MM.1S (cell line): ENCODE data around the gene PCYT1B.
"Not testable (repeated sequence)": the region's sequence is repeated elsewhere in the genome, so short reads cannot be mapped to it uniquely, and the experiment has no call there.

Experiments used
- DNase-seq: peaks from one replicate; pipeline ENCODE4 v3.0.0-alpha.2; 2015
- H2AFZ ChIP-seq: fragments of 300-600 bp; sonication (generic); 2 replicates; pipeline ENCODE4 v1.6.0; 2016; ENCODE audit warnings: antibody characterized with exemption, low read length
- H3F3A ChIP-seq: fragments of 300-600 bp; sonication (generic); 2 replicates; pipeline ENCODE4 v1.6.1; 2016; ENCODE audit warnings: mild to moderate bottlenecking, antibody characterized with exemption, low read length, moderate library complexity, mixed read lengths; ENCODE audit not compliant: insufficient read depth
- H3K27ac ChIP-seq: fragments of 300-600 bp; sonication (generic); 2 replicates; pipeline ENCODE4 v1.5.1; 2016; ENCODE audit warnings: mild to moderate bottlenecking, low read length
- H3K27me3 ChIP-seq: fragments of 300-600 bp; sonication (generic); replicated peaks from 2 replicates; pipeline ENCODE4 v1.6.0; 2016; ENCODE audit warnings: low read length; ENCODE audit not compliant: insufficient read depth
- H3K36me3 ChIP-seq: fragments of 300-600 bp; sonication (generic); replicated peaks from 2 replicates; pipeline ENCODE4 v1.6.1; 2016; ENCODE audit warnings: mild to moderate bottlenecking, low read length, mixed read lengths; ENCODE audit not compliant: insufficient read depth
- H3K4me1 ChIP-seq: fragments of 300-600 bp; sonication (generic); 2 replicates; pipeline ENCODE4 v1.6.1; 2016; ENCODE audit warnings: low read length, mixed read lengths
- H3K4me2 ChIP-seq: fragments of 300-600 bp; sonication (generic); 2 replicates; pipeline ENCODE4 v1.6.0; 2016; ENCODE audit warnings: low read depth, low read length
- H3K4me3 ChIP-seq: fragments of 300-600 bp; sonication (generic); 2 replicates; pipeline ENCODE4 v1.5.1; 2016; ENCODE audit warnings: low read length, mixed read lengths
- H3K79me2 ChIP-seq: fragments of 300-600 bp; sonication (generic); 2 replicates; pipeline ENCODE4 v1.6.1; 2016; ENCODE audit warnings: mixed run types, low read length, mixed read lengths
- H3K9ac ChIP-seq: fragments of 300-600 bp; sonication (generic); 2 replicates; pipeline ENCODE4 v1.6.1; 2016; ENCODE audit warnings: low read length, mixed read lengths
- H3K9me2 ChIP-seq: fragments of 300-600 bp; sonication (generic); replicated peaks from 2 replicates; pipeline ENCODE4 v1.6.1; 2016; ENCODE audit warnings: mild to moderate bottlenecking, low read length, mixed read lengths; ENCODE audit not compliant: insufficient read depth
- H3K9me3 ChIP-seq: fragments of 300-600 bp; sonication (generic); replicated peaks from 2 replicates; pipeline ENCODE4 v1.6.1; 2016; ENCODE audit warnings: mild to moderate bottlenecking, low read length, mixed read lengths; ENCODE audit not compliant: insufficient read depth
- H4K20me1 ChIP-seq: fragments of 300-600 bp; sonication (generic); 2 replicates; pipeline ENCODE4 v1.6.1; 2016; ENCODE audit warnings: mild to moderate bottlenecking, low read length, moderate library complexity, mixed read lengths; ENCODE audit not compliant: insufficient read depth
- EZH2 ChIP-seq: fragments of 300-600 bp; sonication (generic); optimal IDR thresholded peaks from 2 replicates; pipeline ENCODE3; 2017; ENCODE audit warnings: low read depth, mild to moderate bottlenecking, antibody characterized with exemption, low read length, mixed read lengths
- EZH2phosphoT487 ChIP-seq: fragments of 300-600 bp; sonication (generic); IDR thresholded peaks from 2 replicates; pipeline ENCODE4 v1.6.1; 2018; ENCODE audit warnings: antibody characterized with exemption, low read length
- TF ChIP-seq, protein P1 (sequence below): fragments of 300-600 bp; sonication (generic); IDR thresholded peaks from 2 replicates; pipeline ENCODE4 v1.5.1; 2016; ENCODE audit warnings: antibody characterized with exemption, low read length, mixed read lengths

The PCYT1B gene

DNA sequence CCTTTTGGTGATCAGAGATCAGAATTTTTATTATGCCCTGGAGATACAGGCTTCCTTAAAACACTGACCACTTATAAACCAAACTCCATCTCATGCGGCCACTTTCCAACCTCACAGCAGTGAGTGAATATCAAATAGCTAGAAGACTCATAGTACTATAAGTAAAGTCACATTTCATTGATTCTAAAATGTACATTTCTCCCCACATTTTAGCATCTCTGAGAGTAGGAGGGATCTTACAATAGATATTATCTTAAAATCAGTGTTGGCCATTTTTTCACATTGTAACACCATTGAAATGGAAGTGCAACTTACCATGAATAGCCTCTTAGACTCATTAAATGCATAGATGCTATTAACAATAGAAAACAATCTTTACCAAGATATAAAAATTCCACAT, 17.4 kb downstream of the PCYT1B start:
- Histone ChIP-seq H3K79me2 (no peaks in the 10 kb centered on the region), H3K36me3 (no peaks in the 10 kb centered on the region), H3K4me1 (no peaks in the 10 kb centered on the region), H3K9me3 (no peaks in the 10 kb centered on the region), H3K4me3 (no peak overlapping the region), H2AFZ (no peak overlapping the region), H3K27me3 (no peaks in the 10 kb centered on the region), H3K9ac (no peak overlapping the region), H4K20me1 (no peaks in the 10 kb centered on the region), H3K9me2 (no peaks in the 10 kb centered on the region), H3K27ac (no peak overlapping the region), H3F3A (no peaks in the 10 kb centered on the region), H3K4me2 (no peak overlapping the region)
- DNase-seq: no peak
- TF ChIP-seq EZH2phosphoT487 (no peak), EZH2 (no peak)
- TF ChIP-seq, protein P1, sequence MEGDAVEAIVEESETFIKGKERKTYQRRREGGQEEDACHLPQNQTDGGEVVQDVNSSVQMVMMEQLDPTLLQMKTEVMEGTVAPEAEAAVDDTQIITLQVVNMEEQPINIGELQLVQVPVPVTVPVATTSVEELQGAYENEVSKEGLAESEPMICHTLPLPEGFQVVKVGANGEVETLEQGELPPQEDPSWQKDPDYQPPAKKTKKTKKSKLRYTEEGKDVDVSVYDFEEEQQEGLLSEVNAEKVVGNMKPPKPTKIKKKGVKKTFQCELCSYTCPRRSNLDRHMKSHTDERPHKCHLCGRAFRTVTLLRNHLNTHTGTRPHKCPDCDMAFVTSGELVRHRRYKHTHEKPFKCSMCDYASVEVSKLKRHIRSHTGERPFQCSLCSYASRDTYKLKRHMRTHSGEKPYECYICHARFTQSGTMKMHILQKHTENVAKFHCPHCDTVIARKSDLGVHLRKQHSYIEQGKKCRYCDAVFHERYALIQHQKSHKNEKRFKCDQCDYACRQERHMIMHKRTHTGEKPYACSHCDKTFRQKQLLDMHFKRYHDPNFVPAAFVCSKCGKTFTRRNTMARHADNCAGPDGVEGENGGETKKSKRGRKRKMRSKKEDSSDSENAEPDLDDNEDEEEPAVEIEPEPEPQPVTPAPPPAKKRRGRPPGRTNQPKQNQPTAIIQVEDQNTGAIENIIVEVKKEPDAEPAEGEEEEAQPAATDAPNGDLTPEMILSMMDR: no peak

DNA sequence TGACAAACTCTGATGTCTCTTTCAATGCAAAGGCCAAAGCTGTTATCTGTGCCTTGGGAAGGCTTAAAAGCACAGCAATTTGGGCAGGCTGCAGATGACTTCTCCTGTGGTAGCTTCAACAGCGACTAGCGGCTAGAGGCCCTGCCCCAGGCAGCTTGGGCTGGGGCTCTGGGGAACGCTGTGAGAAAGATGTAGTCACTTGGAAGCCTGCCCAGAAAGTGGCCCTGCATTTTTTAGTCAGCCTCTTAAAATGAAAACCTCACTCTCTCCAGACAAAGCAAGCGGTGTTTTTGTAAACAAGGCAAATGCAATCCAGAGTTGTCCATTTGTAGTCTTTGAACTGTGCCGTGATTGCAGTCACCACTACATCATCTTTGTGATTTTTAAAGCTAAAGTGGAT, 27.5 kb downstream of the PCYT1B start:
- no peak for DNase-seq
- H4K20me1 ChIP-seq: no peaks in the 10 kb centered on the region

DNA sequence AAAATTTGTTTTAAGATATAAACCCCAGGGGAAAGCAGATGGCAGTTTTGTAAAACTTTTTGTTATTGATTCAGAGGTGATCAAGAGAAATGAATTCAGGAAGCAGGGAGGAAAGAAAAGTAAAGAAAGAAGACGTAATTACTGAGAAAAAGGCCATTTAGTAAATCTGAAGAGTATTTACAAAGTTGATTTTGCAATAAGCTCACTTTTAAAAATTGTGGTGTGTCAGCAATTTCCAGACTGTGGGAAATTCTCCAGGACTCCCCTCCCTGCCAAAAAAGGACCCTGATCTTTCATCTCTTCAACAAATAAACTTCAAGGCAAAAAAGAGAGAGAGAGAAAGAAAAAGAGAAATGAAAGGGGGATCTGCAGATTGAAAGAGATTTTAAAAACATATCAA, 36.6 kb downstream of the PCYT1B start:
- Histone ChIP-seq H3K4me2 (no peak overlapping the region), H3K9me3 (no peaks in the 10 kb centered on the region), H3K79me2 (no peaks in the 10 kb centered on the region), H3K27me3 (no peaks in the 10 kb centered on the region), H3K4me3 (no peak overlapping the region), H2AFZ (no peak overlapping the region), H3K36me3 (no peaks in the 10 kb centered on the region), H3K4me1 (no peaks in the 10 kb centered on the region), H3K9ac (no peak overlapping the region), H3K27ac (no peak overlapping the region), H4K20me1 (no peaks in the 10 kb centered on the region), H3K9me2 (no peaks in the 10 kb centered on the region), H3F3A (no peaks in the 10 kb centered on the region)
- DNase-seq: no peak
- TF ChIP-seq, protein P1: no peak
- no peak for TF ChIP-seq EZH2phosphoT487
- TF ChIP-seq EZH2: no peak

More for the DNA sequence above, 27.5 kb downstream of the PCYT1B start:
- TF ChIP-seq EZH2phosphoT487: no peak
- TF ChIP-seq EZH2: no peak
- TF ChIP-seq, protein P1: no peak
- Histone ChIP-seq H2AFZ (no peak overlapping the region), H3K79me2 (no peaks in the 10 kb centered on the region), H3K27ac (no peak overlapping the region), H3K4me1 (no peaks in the 10 kb centered on the region), H3K4me3 (no peak overlapping the region), H3K36me3 (no peaks in the 10 kb centered on the region), H3K9me3 (no peaks in the 10 kb centered on the region), H3K9ac (no peak overlapping the region), H3K4me2 (no peak overlapping the region), H3K9me2 (no peaks in the 10 kb centered on the region), H3F3A (no peaks in the 10 kb centered on the region), H3K27me3 (no peaks in the 10 kb centered on the region)

GRCh38 chrX:24607616-24608015, 39.5 kb downstream of the PCYT1B start:
- DNase-seq: no peak
- Histone ChIP-seq H3K36me3 (no peaks in the 10 kb centered on the region), H2AFZ (no peak overlapping the region), H3K4me1 (no peaks in the 10 kb centered on the region), H3K9ac (no peak overlapping the region), H3K27me3 (no peaks in the 10 kb centered on the region), H3K4me3 (no peak overlapping the region), H4K20me1 (no peaks in the 10 kb centered on the region), H3K27ac (no peak overlapping the region), H3K4me2 (no peak overlapping the region), H3K79me2 (no peaks in the 10 kb centered on the region), H3K9me3 (no peaks in the 10 kb centered on the region), H3F3A (no peaks in the 10 kb centered on the region), H3K9me2 (no peaks in the 10 kb centered on the region)
- TF ChIP-seq, protein P1: no peak
- TF ChIP-seq EZH2 (no peak), EZH2phosphoT487 (no peak)

DNA sequence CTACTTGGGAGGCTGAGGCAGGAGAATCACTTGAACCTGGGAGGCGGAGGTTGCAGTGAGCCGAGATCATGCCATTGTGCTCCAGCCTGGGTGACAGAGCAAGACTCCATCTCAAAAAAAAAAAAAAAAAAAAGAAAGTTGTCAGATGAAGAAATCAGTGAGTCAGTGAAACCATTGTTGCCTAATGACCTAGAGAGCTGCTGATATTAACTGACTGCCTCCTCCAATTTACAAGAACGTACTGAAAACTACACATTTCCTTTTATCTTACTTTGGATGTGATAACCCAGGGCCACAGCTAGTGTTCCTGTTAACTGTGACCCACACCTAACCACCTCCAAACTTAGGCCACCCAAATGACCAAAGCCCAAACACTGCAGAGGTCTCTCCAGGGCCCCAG, 41.2 kb downstream of the PCYT1B start:
- not testable (repeated sequence) for H3K36me3 ChIP-seq

More for the DNA sequence above, 41.2 kb downstream of the PCYT1B start:
- not testable (repeated sequence) for H3K27ac ChIP-seq, H3K79me2 ChIP-seq, H2AFZ ChIP-seq, H3K9me2 ChIP-seq, H3K27me3 ChIP-seq, H3F3A ChIP-seq, DNase-seq, H3K9me3 ChIP-seq, H4K20me1 ChIP-seq, H3K4me1 ChIP-seq, H3K9ac ChIP-seq, H3K4me3 ChIP-seq, H3K4me2 ChIP-seq
